Body of pancreas (tissue), 4 donors: ENCODE measurements around the gene SRRT.

ENCODE experiments used
- CTCF ChIP-seq, 7 experiments: fragments of 450-650 bp in 4 of 7; fragments of 200-600 bp in 3 of 7; sonication (generic) in 3 of 7; IDR thresholded peaks; one replicate each; pipeline ENCODE4 v1.5.1; 2016 to 2019; ENCODE audit warnings: antibody characterized with exemption in 7 of 7
- POLR2A ChIP-seq, 3 donors: fragments of 450-650 bp; IDR thresholded peaks; one replicate each; pipeline ENCODE4 v1.6.1; 2016; ENCODE audit warnings: antibody characterized with exemption in 3 of 3, mild to moderate bottlenecking in 2 of 3

GRCh38 chr7:100890653-100891567 is 16.0 kb downstream of the SRRT start:
- TF ChIP-seq CTCF (IDR thresholded peaks at IDR 0.05): no peak
- no peak for TF ChIP-seq POLR2A (IDR thresholded peaks at IDR 0.05)
